H9 (cell line): ENCODE measurements around the gene POLR2M. TPM values are rescaled to one million over a fixed set of nuclear protein-coding genes. Genes with fewer than 3 reads are reported as not detected.

Experiments used
- DNase-seq: peaks from one replicate; pipeline ENCODE4 v3.0.0-alpha.2; 2017
- H2AFZ ChIP-seq: one replicate; pipeline ENCODE4 v1.6.1; 2013; ENCODE audit warnings: mild to moderate bottlenecking, low read length, control low read depth, moderate library complexity
- H2AK5ac ChIP-seq: 2 replicates; pipeline ENCODE4 v1.6.1; 2013; ENCODE audit warnings: low read length, control low read depth, mixed read lengths; ENCODE audit not compliant: insufficient read length
- H2BK120ac ChIP-seq: one replicate; pipeline ENCODE4 v1.6.1; 2013; ENCODE audit warnings: low read depth, mild to moderate bottlenecking, low read length, control low read depth, inconsistent platforms; ENCODE audit not compliant: poor library complexity, severe bottlenecking
- H2BK12ac ChIP-seq: 2 replicates; pipeline ENCODE4 v1.6.1; 2013; ENCODE audit warnings: low read length, control low read depth, mixed read lengths, low read depth; ENCODE audit not compliant: insufficient read length
- H2BK15ac ChIP-seq: 2 replicates; pipeline ENCODE4 v1.6.1; 2013; ENCODE audit warnings: low read depth, low read length, control low read depth
- H2BK20ac ChIP-seq: one replicate; pipeline ENCODE4 v1.6.1; 2013; ENCODE audit warnings: low read depth, mild to moderate bottlenecking, low read length, control low read depth, inconsistent platforms; ENCODE audit not compliant: poor library complexity, severe bottlenecking
- H2BK5ac ChIP-seq: 2 replicates; pipeline ENCODE4 v1.6.1; 2013; ENCODE audit warnings: low read length, control low read depth, mixed read lengths; ENCODE audit not compliant: insufficient read length
- H3K14ac ChIP-seq: 2 replicates; pipeline ENCODE4 v1.6.1; 2013; ENCODE audit warnings: low read length, control low read depth; ENCODE audit not compliant: insufficient read depth
- H3K18ac ChIP-seq: 2 replicates; pipeline ENCODE4 v1.6.1; 2013; ENCODE audit warnings: low read depth, mild to moderate bottlenecking, mixed read lengths, low read length, control low read depth; ENCODE audit not compliant: insufficient read length
- H3K23ac ChIP-seq: 2 replicates; pipeline ENCODE4 v1.6.1; 2013; ENCODE audit warnings: low read length, control low read depth, mixed read lengths, low read depth; ENCODE audit not compliant: insufficient read length
- H3K23me2 ChIP-seq: 2 replicates; pipeline ENCODE4 v1.6.1; 2013; ENCODE audit warnings: low read depth, mild to moderate bottlenecking, mixed read lengths, low read length, control low read depth; ENCODE audit not compliant: insufficient read length, poor library complexity, severe bottlenecking
- H3K27ac ChIP-seq: 2 replicates; pipeline ENCODE4 v1.5.1; 2013; ENCODE audit warnings: low read length, control low read depth, mixed read lengths, low read depth; ENCODE audit not compliant: insufficient read length
- H3K27me3 ChIP-seq: 2 replicates; pipeline ENCODE4 v1.6.1; 2013; ENCODE audit warnings: low read length, control low read depth, inconsistent platforms; ENCODE audit not compliant: insufficient read depth
- H3K4ac ChIP-seq: 2 replicates; pipeline ENCODE4 v1.6.1; 2013; ENCODE audit warnings: low read depth, mild to moderate bottlenecking, control low read depth, inconsistent platforms, low read length, moderate library complexity
- H3K4me1 ChIP-seq: 2 replicates; pipeline ENCODE4 v1.6.1; 2013; ENCODE audit warnings: low read length, control low read depth, inconsistent platforms; ENCODE audit not compliant: insufficient read depth
- H3K4me2 ChIP-seq: 2 replicates; pipeline ENCODE4 v1.6.1; 2013; ENCODE audit warnings: low read length, control low read depth, mixed read lengths; ENCODE audit not compliant: insufficient read length, insufficient read depth
- H3K56ac ChIP-seq: 2 replicates; pipeline ENCODE4 v1.6.1; 2013; ENCODE audit warnings: low read depth, mild to moderate bottlenecking, mixed read lengths, low read length, control low read depth; ENCODE audit not compliant: insufficient read length
- H3K79me1 ChIP-seq: 2 replicates; pipeline ENCODE4 v1.6.1; 2013; ENCODE audit warnings: low read depth, mild to moderate bottlenecking, moderate library complexity, low read length, control low read depth, inconsistent platforms; ENCODE audit not compliant: insufficient read depth, poor library complexity, severe bottlenecking
- H3K79me2 ChIP-seq: 2 replicates; pipeline ENCODE4 v1.6.1; 2013; ENCODE audit warnings: low read length, control low read depth, inconsistent platforms; ENCODE audit not compliant: insufficient read depth
- H3K9ac ChIP-seq: 2 replicates; pipeline ENCODE4 v1.6.1; 2013; ENCODE audit warnings: low read length, control low read depth, mixed read lengths; ENCODE audit not compliant: insufficient read length; ENCODE audit errors: extremely low read depth
- H3K9me3 ChIP-seq: one replicate; pipeline ENCODE4 v1.6.1; 2013; ENCODE audit warnings: low read depth, low read length, inconsistent platforms; ENCODE audit not compliant: control insufficient read depth
- H3T11ph ChIP-seq: one replicate; pipeline ENCODE4 v1.6.1; 2013; ENCODE audit warnings: mild to moderate bottlenecking, low read length, control low read depth, inconsistent platforms
- H4K20me1 ChIP-seq: one replicate; pipeline ENCODE4 v1.6.1; 2013; ENCODE audit not compliant: control insufficient read depth, insufficient read length, insufficient read depth
- H4K5ac ChIP-seq: 2 replicates; pipeline ENCODE4 v1.6.1; 2013; ENCODE audit warnings: low read depth, mild to moderate bottlenecking, mixed read lengths, low read length, control low read depth; ENCODE audit not compliant: insufficient read length
- H4K8ac ChIP-seq: replicated peaks from 2 replicates; pipeline ENCODE4 v1.6.1; 2013; ENCODE audit warnings: low read length, control low read depth, mixed read lengths, low read depth; ENCODE audit not compliant: insufficient read length
- H4K91ac ChIP-seq: 2 replicates; pipeline ENCODE4 v1.6.1; 2013; ENCODE audit warnings: low read depth, mild to moderate bottlenecking, moderate library complexity, mixed read lengths, low read length, control low read depth; ENCODE audit not compliant: insufficient read length
- H3K27ac Mint-ChIP-seq, 3 experiments: 2 replicates in 2 of 3; 3 replicates in 1 of 3; pipeline ENCODE4 v1.8.0; 2020 to 2021; ENCODE audit warnings: mixed read lengths in 3 of 3, mild to moderate bottlenecking in 1 of 3, moderate library complexity in 1 of 3
- H3K27me3 Mint-ChIP-seq: 2 replicates; pipeline ENCODE4 v1.8.0; 2021; ENCODE audit warnings: low read depth, mild to moderate bottlenecking, moderate library complexity, mixed read lengths
- H3K36me3 Mint-ChIP-seq, 3 experiments: 2 replicates in 2 of 3; 3 replicates in 1 of 3; pipeline ENCODE4 v1.8.0; 2020 to 2021; ENCODE audit warnings: low read depth in 3 of 3, mixed read lengths in 3 of 3; ENCODE audit not compliant: insufficient read depth in 1 of 3
- H3K4me1 Mint-ChIP-seq, 2 experiments: 2 replicates each; pipeline ENCODE4 v1.8.0; 2020; ENCODE audit warnings: mixed read lengths in 2 of 2
- H3K4me3 Mint-ChIP-seq, 2 experiments: 2 replicates in 1 of 2; 3 replicates in 1 of 2; pipeline ENCODE4 v1.8.0; 2020 to 2021; ENCODE audit warnings: mild to moderate bottlenecking in 2 of 2, mixed read lengths in 2 of 2, moderate library complexity in 1 of 2
- H3K9me3 Mint-ChIP-seq, 2 experiments: 2 replicates in 1 of 2; 3 replicates in 1 of 2; pipeline ENCODE4 v1.8.0; 2020; ENCODE audit warnings: mild to moderate bottlenecking in 2 of 2, mixed read lengths in 2 of 2, moderate library complexity in 1 of 2
- WGBS: extraction: QIAGEN DNeasy Blood & Tissue Kit; methylation state at CpG from one replicate; pipeline ENCODE4 v1.1.7; 2013; ENCODE audit warnings: missing lambda C conversion rate, low lambda C conversion rate, mixed read lengths; ENCODE audit not compliant: insufficient read length; ENCODE audit errors: extremely low coverage; 5-methylcytosine and 5-hydroxymethylcytosine counted together
- total RNA-seq: library from RNA; stranded (reverse); gene quantifications from 2 replicates; pipeline ENCODE4 v1.2.1, GENCODE V29; 2021
- TF ChIP-seq, protein P1 (sequence below): fragments of 200-600 bp; sonication (generic); conservative IDR thresholded peaks from 3 replicates; pipeline ENCODE4 v1.8.0; 2021; ENCODE audit warnings: antibody characterized with exemption, mild to moderate bottlenecking

POLR2M gene
- total RNA-seq, 1 experiment from 2014 or later: 67.3 TPM

DNA sequence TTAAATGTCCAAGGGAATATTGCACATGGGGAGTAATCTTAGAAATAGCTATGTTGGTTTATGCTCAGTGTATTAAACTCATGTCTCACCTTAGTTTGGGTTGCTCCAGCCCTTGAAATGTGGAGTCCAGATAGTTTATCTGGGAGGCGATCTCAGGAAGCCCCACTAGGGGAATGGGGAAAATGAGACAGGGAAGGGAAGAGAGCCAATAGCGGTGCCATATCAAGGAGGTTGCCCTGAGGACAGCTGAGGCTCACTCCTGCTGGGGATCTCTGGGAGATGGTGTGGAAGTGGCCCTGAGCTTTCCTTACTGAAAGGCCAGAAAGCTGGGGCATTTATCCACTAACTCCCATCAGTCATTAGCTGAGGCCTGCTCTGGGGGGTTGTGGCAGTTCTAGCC lies 43.3 kb upstream of the POLR2M start:
- Histone ChIP-seq H2BK20ac (no peak overlapping the region), H2BK5ac (no peak overlapping the region), H2AFZ (no peak overlapping the region), H3K4me2 (no peak overlapping the region), H3K27ac (no peak overlapping the region), H2BK120ac (no peak overlapping the region), H4K5ac (no peak overlapping the region), H4K8ac (no peak overlapping the region), H4K20me1 (no peaks in the 10 kb centered on the region), H3K23ac (no peak overlapping the region), H3K14ac (no peak overlapping the region), H3K23me2 (no peaks in the 10 kb centered on the region), H3K56ac (no peak overlapping the region), H3K79me1 (no peaks in the 10 kb centered on the region), H3K9me3 (no peaks in the 10 kb centered on the region), H2AK5ac (no peak overlapping the region), H3K4me1 (no peaks in the 10 kb centered on the region), H3K4ac (no peak overlapping the region), H2BK15ac (no peak overlapping the region), H3K79me2 (no peaks in the 10 kb centered on the region), H3T11ph (no peak overlapping the region), H2BK12ac (no peak overlapping the region), H3K9ac (no peak overlapping the region), H4K91ac (no peak overlapping the region), H3K27me3 (no peaks in the 10 kb centered on the region), H3K18ac (no peak overlapping the region)
- no CpG with 5 or more reads among the region's 2 CpGs for WGBS
- Mint-ChIP-seq H3K27ac (no peak overlapping the region), H3K4me1 (no peaks in the 10 kb centered on the region), H3K4me3 (no peak overlapping the region), H3K27me3 (peaks cover 7% of the 10 kb centered on the region; the same call in 1 of the 2 replicates), H3K36me3 (no peaks in the 10 kb centered on the region), H3K9me3 (no peaks in the 10 kb centered on the region)
- no peak for DNase-seq
- TF ChIP-seq, protein P1, sequence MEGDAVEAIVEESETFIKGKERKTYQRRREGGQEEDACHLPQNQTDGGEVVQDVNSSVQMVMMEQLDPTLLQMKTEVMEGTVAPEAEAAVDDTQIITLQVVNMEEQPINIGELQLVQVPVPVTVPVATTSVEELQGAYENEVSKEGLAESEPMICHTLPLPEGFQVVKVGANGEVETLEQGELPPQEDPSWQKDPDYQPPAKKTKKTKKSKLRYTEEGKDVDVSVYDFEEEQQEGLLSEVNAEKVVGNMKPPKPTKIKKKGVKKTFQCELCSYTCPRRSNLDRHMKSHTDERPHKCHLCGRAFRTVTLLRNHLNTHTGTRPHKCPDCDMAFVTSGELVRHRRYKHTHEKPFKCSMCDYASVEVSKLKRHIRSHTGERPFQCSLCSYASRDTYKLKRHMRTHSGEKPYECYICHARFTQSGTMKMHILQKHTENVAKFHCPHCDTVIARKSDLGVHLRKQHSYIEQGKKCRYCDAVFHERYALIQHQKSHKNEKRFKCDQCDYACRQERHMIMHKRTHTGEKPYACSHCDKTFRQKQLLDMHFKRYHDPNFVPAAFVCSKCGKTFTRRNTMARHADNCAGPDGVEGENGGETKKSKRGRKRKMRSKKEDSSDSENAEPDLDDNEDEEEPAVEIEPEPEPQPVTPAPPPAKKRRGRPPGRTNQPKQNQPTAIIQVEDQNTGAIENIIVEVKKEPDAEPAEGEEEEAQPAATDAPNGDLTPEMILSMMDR: no peak
